HG03432 (cell line): Measurements from ENCODE around the gene PARD3B.

ENCODE experiments used
- ATAC-seq: cut with Tn5 transposase; IDR thresholded peaks from one replicate; pipeline ENCODE4 v1.9.1; 2021; ENCODE audit warnings: mild to moderate bottlenecking, moderate library complexity; ENCODE audit not compliant: unreplicated experiment

The PARD3B gene

GRCh38 chr2:204544961-204545860 lies at the start of gene PARD3B:
TSS of gene PARD3B (plus strand) at chr2:204545475. CDS start at chr2:204546000, 525 bp downstream.
- peak; percentile 83 for ATAC-seq

- no peak for ATAC-seq
Measured at GRCh38 chr2:204496779-204497178, 48.5 kb upstream of the PARD3B start.

GRCh38 chr2:204497855-204498254 lies 47.4 kb upstream of the PARD3B start:
- ATAC-seq, result no peak

DNA sequence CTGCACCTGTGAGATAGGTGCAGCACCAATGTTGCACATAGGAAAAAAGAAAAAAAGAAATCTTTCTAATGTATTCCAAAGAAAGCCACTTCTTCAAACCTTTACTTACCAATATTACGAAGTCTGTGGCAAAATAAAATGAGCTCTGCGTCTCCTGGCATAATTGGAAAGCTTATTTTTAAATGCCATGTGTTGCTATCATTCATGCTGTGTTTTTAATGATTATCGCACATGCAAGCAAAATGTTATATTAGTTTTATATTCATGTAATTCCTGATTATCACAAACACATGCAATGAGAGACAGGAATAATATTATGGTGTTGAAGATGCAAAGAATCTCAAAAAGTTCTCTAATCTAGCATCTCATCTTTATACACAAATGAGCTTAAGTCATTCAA lies 47.0 kb upstream of the PARD3B start:
- ATAC-seq, result no peak

GRCh38 chr2:204503869-204504268 lies 41.4 kb upstream of the PARD3B start:
- no peak for ATAC-seq

DNA sequence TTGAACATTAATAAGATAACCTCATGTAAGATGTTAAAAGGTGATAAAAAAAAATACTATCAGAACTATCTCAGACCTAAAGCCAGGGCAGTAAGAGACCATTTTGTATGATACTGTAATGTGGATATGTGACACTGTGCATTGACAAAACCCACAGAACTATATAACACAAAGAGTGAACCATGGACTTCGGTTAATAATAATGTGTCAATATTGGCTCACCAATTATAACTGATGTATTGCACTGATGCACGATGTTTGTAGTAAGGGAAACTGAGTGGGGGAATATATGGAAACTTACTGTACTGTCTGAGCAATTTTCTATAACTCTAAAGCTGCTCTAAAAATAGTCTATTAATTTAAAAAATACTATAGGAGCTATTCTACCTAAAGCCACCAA lies 40.7 kb upstream of the PARD3B start:
- no peak for ATAC-seq

GRCh38 chr2:204505488-204505887 lies 39.8 kb upstream of the PARD3B start:
- no peak for ATAC-seq

GRCh38 chr2:204505946-204506345 lies 39.3 kb upstream of the PARD3B start:
- ATAC-seq, result no peak

DNA sequence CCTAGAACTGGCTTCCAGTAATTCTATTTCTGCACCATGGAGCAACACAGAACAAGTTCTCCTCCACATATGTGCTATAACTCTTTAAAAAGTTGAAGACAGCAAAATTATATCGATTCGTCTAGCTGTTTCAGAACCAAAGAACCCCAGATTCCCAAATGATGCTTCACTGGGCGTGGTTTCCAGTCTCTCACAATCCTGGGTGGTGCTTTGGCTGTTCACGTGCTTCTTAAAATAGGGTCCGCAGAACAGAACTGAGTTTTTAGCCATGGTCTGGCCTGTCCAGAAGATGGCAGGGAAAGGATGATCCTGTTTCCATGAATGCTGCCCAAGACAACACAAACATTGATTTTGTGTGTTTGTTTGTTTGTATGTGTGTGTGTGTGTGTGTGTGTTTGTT lies 37.6 kb upstream of the PARD3B start:
- no peak for ATAC-seq

- ATAC-seq, result no peak
Measured at GRCh38 chr2:204510709-204511420, 34.4 kb upstream of the PARD3B start.

DNA sequence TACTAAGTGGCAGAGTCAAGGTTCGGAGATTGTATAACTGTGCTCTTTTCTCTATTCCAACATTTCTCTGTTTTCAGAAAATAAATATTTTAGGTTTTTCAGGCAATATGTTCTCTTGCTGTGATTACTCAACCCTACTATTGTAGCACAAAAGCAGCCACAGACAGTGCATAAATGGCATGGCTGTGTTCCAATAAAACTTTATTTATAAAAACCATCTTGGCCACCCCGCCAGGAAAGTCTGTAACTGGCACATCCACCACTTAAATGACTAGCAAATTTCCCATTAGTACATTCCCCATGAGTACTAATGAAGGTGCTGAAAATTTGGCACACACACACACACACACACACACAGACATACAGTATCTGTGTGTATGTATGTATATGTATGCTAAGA lies 30.8 kb upstream of the PARD3B start:
- no peak for ATAC-seq

- ATAC-seq, result no peak
Measured at GRCh38 chr2:204515416-204515815, 29.9 kb upstream of the PARD3B start.

- ATAC-seq, result no peak
Measured at GRCh38 chr2:204517154-204517553, 28.1 kb upstream of the PARD3B start.

GRCh38 chr2:204529795-204530463 lies 15.3 kb upstream of the PARD3B start:
- peak; percentile 51 for ATAC-seq

DNA sequence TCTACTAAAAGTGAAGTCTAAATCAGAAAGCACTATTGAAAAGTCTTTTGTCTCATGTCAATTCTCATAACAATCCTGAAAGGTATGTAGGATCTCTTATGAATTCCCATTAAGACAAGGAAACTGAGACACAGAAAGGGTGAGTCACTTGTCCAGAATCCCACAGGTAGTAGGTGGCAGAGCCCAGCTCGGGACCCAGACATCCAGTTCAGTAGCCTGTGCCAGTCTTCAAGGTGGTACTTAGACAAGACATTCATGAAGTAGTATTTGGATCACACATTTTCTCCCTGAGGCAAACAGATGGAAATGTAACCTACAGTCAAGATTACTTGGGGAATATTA lies 14.8 kb upstream of the PARD3B start:
- peak; percentile 20 for ATAC-seq

GRCh38 chr2:204533629-204534370 lies 11.5 kb upstream of the PARD3B start:
- no peak for ATAC-seq

DNA sequence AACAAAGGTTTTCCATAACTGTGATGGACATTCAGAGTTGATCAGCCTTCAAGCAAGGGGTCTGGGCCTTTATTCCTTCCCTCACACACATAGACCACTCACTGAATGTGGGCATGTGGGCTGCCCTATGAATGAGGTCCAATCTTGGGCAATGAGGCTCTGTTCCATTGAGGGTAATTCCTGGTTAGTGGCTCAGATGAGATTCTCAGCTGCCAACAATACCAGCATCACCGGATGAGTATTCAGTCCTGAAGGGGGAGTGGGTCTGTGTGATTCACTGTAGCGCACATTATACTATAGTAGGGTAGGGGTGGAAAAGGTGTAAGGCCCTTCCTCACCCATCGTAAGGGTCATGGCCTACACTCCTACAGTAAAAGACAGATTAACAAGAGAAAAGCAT lies 9.9 kb upstream of the PARD3B start:
- no peak for ATAC-seq

DNA sequence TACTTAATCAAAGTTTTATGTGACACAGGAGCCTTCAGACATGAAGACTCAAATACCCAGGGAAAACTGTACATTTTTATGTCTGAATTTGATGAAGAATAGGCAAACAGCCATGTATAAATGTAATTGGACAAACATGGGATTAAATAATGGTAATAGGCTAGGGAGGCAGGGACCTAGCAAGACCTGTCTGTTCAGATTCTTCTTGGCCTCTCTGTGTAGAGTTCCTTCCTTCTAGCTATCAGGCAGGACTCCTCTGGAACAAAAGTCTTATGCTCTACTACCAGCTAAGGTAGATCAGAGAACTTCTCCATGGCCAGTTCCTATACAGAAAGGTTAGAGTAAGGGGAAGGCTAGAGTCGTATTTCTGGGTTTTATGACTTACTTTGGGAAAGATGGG lies 9.5 kb upstream of the PARD3B start:
- no peak for ATAC-seq

- ATAC-seq, result no peak
Measured at GRCh38 chr2:204538182-204539018, 6.9 kb upstream of the PARD3B start.

- ATAC-seq, result no peak
Measured at GRCh38 chr2:204539019-204539385, 6.3 kb upstream of the PARD3B start.
